ENCODE measurements around the gene WDR1. TPM values are rescaled to one million over a fixed set of nuclear protein-coding genes. Genes with fewer than 3 reads are reported as not detected.

Gene WDR1
- total RNA-seq, 3 donors from 2014 or later (not counting 1 experiment from before 2014, with no cell fraction given): 411 to 477 (median 468) TPM

DNA sequence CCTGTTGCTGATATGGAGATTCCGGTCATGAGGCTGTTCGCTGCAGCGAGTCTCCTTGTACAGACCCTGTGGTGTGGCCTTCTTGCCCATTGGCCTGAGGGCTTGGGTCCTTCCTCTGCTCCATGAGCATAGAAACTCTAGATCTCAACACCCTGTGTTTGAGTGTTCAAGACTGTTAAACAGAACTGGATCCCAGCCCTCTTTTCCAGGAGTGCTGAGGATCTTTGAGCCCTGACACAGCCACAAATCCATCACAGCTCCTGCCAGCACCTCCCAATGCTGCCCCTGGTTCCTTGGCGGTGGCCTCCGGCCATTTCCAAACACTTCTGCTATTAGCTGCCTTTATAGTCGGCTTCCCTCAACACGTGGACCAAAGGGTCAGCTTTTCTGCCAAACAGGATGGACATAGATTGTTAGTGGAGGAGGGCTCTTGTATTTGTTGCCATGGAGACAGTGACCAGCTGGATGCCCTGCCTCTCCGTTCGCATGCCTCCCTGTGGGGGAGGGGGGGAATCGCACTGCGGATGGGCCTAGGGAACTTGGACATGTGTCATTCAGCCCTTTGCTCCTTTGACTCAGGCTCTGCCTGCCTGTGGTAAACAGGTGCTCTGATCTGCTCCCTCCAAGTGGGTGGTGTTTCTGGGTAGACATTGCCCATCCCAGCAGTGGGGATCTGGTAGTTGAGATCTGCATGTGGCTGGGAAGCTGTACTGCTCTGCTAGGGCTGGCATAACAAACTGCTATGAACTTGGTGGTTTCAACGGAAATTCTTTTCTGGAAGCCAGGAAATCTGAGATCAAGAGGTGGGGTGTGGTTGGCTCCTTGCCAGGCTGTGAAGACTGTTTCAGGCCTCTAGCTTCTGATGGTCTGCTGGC is 6.9 kb upstream of the WDR1 start:
- Histone ChIP-seq H3K27ac (ENCODE audit: low read length) (no peak overlapping the region), H3K4me3 (ENCODE audit: low read length) (no peak overlapping the region), H3K27me3 (ENCODE audit: control insufficient read depth, insufficient read depth, low read length) (no peaks in the 10 kb centered on the region), H3K36me3 (ENCODE audit: control insufficient read depth, insufficient read depth, low read length) (no peaks in the 10 kb centered on the region), H3K9me3 (ENCODE audit: control insufficient read depth, insufficient read depth, low read length) (no peaks in the 10 kb centered on the region), H3K4me1 (ENCODE audit: control insufficient read depth, insufficient read depth, low read length) (peaks cover 23% of the 10 kb centered on the region)
- Mint-ChIP-seq H3K4me3 (no peak overlapping the region), H3K4me1 (peaks cover 9 to 14% of the 10 kb centered on the region in 2 donors), H3K27ac (peak overlapping the region in 1 of 2 donors; percentile 62), H3K27me3 (ENCODE audit: low read depth in 2 of 2) (peaks cover 0 to 3% of the 10 kb centered on the region in 2 donors), H3K36me3 (no peaks in the 10 kb centered on the region), H3K9me3 (no peaks in the 10 kb centered on the region)
- intact Hi-C loops (cut with micrococcal nuclease): no loop called here
- TF ChIP-seq, protein P1, sequence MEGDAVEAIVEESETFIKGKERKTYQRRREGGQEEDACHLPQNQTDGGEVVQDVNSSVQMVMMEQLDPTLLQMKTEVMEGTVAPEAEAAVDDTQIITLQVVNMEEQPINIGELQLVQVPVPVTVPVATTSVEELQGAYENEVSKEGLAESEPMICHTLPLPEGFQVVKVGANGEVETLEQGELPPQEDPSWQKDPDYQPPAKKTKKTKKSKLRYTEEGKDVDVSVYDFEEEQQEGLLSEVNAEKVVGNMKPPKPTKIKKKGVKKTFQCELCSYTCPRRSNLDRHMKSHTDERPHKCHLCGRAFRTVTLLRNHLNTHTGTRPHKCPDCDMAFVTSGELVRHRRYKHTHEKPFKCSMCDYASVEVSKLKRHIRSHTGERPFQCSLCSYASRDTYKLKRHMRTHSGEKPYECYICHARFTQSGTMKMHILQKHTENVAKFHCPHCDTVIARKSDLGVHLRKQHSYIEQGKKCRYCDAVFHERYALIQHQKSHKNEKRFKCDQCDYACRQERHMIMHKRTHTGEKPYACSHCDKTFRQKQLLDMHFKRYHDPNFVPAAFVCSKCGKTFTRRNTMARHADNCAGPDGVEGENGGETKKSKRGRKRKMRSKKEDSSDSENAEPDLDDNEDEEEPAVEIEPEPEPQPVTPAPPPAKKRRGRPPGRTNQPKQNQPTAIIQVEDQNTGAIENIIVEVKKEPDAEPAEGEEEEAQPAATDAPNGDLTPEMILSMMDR (IDR thresholded peaks at IDR 0.05): no peak
- DNase-seq (peak in 1 of 2 donors; percentile 69), ATAC-seq (peak in 1 of 3 donors; percentile 9)
- 60% methylated on average over 12 of the region's 12 CpGs for WGBS (ENCODE audit: insufficient coverage)

DNA sequence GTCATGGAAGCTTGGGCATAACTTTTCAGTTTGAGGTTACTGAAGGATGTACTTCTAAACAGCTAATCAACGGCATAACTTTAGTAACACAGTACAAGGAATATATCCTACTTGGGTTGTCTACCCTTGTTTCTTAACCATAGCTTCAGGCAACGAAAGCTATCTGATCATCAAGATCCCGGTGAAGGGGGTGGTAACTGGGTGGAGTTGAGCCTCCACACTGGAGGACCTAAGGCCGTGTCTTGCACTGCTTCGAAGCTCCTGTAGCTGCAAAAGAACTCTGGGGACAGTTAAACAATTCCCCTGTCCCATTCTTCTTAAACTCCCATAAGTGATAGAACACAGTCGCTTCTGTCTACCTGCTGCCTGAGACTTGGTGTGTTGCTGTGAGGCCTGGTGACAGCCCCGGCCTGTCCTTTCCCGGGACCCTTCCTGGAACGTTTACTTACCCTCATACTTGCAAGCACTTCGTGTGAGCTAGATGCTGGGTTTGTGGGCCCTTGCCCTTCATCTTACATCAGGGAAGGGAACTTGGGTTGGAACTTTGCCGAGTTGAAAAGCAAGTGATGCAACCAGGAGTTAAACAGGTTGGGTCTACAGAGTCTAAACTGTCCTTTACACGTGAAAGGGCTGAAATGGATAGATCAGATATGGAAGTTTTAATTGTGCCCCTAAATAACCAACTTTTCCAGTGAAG is 5.8 kb upstream of the WDR1 start:
- H3K9me3 Mint-ChIP-seq: no peaks in the 10 kb centered on the region

DNA sequence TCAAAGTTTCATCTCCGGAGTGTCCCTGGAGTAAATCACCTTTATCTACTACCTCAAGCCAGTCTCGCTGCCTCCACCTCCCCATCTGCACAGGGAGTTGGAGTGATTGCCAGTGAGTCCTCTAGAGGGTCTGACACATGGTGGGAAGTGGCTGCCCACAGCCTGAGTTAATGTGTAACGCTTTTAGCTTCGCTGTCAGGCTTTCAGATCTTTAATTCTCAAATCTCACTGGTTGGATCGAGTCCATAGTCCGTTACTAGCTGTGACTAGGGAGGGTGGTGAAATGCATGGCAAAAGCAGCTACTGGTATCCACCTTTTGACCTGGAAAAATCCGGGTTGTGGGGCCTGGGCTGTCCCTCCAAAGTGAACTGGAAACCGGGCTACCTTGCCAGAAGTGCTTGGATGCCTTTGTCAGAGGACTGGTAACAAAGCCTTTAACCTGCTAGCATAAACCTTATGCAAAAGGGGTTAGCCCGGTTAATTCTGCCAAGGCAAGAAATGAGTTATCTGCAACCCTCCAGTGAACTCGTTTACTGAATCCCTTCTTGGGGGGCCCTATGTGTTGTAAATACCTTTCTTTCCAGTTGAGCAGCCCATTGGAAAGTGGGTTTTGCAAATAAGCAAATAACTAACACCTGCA is 5.1 kb upstream of the WDR1 start:
- intact Hi-C loops (cut with micrococcal nuclease): no loop called here
- H3K36me3 ChIP-seq (ENCODE audit: control insufficient read depth, insufficient read depth, low read length): no peaks in the 10 kb centered on the region
- H3K27ac ChIP-seq (ENCODE audit: low read length): no peak overlapping the region
- no peak overlapping the region for H3K4me3 Mint-ChIP-seq
- H3K27me3 ChIP-seq (ENCODE audit: control insufficient read depth, insufficient read depth, low read length): no peaks in the 10 kb centered on the region
- WGBS (ENCODE audit: insufficient coverage): 64% methylated on average over 10 of the region's 10 CpGs
- TF ChIP-seq, protein P1 (IDR thresholded peaks at IDR 0.05): no peak
- H3K27ac Mint-ChIP-seq: no peak overlapping the region
- H3K4me1 ChIP-seq (ENCODE audit: control insufficient read depth, insufficient read depth, low read length): peaks cover 37% of the 10 kb centered on the region
- no peaks in the 10 kb centered on the region for H3K9me3 Mint-ChIP-seq
- DNase-seq: no peak
- H3K9me3 ChIP-seq (ENCODE audit: control insufficient read depth, insufficient read depth, low read length): no peaks in the 10 kb centered on the region
- H3K36me3 Mint-ChIP-seq: no peaks in the 10 kb centered on the region
- H3K4me1 Mint-ChIP-seq: peaks cover 19 to 32% of the 10 kb centered on the region in 2 donors
- ATAC-seq: no peak
- H3K4me3 ChIP-seq (ENCODE audit: low read length): no peak overlapping the region
- H3K27me3 Mint-ChIP-seq (ENCODE audit: low read depth in 2 of 2): peaks cover 0 to 3% of the 10 kb centered on the region in 2 donors

More for the DNA sequence above, 5.8 kb upstream of the WDR1 start:
- Histone ChIP-seq H3K36me3 (ENCODE audit: control insufficient read depth, insufficient read depth, low read length) (no peaks in the 10 kb centered on the region), H3K27ac (ENCODE audit: low read length) (no peak overlapping the region), H3K9me3 (ENCODE audit: control insufficient read depth, insufficient read depth, low read length) (no peaks in the 10 kb centered on the region), H3K4me1 (ENCODE audit: control insufficient read depth, insufficient read depth, low read length) (peaks cover 33% of the 10 kb centered on the region), H3K4me3 (ENCODE audit: low read length) (no peak overlapping the region), H3K27me3 (ENCODE audit: control insufficient read depth, insufficient read depth, low read length) (no peaks in the 10 kb centered on the region)
- Mint-ChIP-seq H3K4me3 (no peak overlapping the region), H3K36me3 (no peaks in the 10 kb centered on the region), H3K27ac (no peak overlapping the region), H3K27me3 (ENCODE audit: low read depth in 2 of 2) (peaks cover 0 to 3% of the 10 kb centered on the region in 2 donors), H3K4me1 (peaks cover 13 to 25% of the 10 kb centered on the region in 2 donors)
- DNase-seq (no peak), ATAC-seq (no peak)
- TF ChIP-seq, protein P1 (IDR thresholded peaks at IDR 0.05): no peak
- intact Hi-C loops (cut with micrococcal nuclease): no loop called here
- WGBS (ENCODE audit: insufficient coverage): 88% methylated on average over 12 of the region's 12 CpGs

Measured in natural killer cell (primary cell).